Measurements from ENCODE around the gene SRD5A2.

SRD5A2 gene, protein sequence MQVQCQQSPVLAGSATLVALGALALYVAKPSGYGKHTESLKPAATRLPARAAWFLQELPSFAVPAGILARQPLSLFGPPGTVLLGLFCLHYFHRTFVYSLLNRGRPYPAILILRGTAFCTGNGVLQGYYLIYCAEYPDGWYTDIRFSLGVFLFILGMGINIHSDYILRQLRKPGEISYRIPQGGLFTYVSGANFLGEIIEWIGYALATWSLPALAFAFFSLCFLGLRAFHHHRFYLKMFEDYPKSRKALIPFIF

DNA sequence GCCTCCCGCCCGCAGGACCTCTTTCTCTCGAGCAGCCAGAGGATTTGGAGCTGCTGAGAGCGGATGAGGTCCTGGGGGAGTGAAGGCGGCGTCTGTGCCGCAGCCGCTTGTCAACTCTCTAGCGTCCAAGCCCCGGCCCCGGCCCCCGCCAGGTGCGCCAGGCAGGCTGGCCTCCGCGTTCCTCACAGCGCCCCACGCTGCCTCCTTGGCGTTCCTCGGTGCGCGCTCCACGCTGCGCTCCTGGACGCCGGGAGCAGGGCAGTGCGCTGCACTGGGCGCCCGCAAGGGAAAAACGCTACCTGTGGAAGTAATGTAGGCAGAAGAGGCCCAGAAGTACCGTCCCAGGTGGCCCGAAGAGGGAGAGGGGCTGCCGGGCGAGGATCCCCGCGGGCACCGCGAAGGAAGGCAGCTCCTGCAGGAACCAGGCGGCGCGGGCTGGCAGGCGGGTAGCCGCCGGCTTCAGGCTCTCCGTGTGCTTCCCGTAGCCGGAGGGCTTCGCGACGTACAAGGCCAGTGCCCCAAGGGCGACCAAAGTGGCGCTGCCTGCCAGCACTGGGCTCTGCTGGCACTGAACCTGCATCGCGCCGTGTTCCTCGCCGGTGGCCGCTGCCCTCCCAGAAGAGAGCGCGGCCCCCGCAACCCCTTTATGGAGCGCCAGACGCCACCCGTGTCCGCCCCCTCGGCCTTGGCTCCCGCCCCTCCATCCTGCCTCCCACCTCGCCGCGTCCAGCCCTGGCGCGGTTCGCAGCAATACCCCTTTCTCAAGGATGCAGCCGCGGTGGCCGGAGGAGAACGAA is at the start of gene SRD5A2:
Gene SRD5A2, minus strand, starts transcription at position 618 of the 797 bp plus-strand sequence. Its CDS starts 38 bp downstream, at position 580.
- no peak for DNase-seq

DNA sequence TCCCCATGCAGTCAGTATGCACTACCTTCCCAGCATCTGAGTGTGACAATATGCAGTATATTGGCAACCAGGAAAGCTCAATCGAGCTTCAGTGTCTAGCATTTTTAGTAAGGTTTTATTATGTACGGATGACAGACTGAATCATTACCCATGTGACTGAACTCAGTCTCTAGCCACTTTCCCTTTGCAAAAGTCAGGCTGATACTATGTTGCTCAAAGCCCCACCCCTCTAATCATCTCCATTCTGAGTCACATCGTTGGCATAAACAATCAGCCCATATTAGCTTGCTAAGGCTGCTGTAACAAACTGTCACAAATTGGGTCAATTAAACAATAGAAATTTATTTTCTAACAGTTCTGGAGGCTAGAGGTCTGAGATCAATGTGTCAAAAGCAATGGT is 25.8 kb upstream of the SRD5A2 start:
- no peak for DNase-seq

DNA sequence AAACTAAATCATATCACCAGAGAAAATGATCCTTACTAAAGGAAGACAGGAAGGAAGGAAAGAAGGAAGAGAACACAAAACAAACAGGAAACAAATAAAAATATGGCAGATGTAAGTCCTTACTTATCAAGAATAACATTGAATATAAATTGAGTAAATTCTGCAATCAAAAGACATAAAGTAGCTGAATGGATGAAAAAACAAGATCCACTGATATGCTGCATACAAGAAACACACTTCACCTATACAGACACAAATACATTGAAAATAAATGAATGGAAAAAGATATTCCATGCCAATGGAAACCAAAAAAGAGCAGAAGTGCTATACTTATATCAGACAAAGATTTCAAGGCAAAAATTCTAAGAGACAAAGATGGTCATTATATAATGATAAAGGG is 18.0 kb upstream of the SRD5A2 start:
- DNase-seq = no peak

DNA sequence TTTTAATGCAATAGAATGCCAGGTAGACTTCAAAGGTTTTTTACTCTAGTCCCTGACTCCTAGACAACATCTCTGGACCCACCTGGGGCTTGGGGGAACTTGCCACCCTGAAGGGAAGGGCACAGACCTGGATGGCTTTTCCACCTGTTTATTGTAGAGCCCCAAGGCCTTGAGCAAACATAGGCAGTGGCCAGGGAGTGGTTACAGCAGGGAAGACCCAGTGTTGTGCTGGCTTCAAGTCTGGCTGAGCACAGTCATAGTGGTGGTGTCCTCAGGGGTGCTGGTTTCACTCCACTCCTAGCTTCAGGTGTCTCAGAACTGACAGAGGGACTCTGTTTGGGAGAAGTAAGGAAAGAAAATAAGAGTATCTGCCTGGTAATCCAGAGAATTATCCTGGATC is 5.5 kb upstream of the SRD5A2 start:
- no peak for DNase-seq

DNA sequence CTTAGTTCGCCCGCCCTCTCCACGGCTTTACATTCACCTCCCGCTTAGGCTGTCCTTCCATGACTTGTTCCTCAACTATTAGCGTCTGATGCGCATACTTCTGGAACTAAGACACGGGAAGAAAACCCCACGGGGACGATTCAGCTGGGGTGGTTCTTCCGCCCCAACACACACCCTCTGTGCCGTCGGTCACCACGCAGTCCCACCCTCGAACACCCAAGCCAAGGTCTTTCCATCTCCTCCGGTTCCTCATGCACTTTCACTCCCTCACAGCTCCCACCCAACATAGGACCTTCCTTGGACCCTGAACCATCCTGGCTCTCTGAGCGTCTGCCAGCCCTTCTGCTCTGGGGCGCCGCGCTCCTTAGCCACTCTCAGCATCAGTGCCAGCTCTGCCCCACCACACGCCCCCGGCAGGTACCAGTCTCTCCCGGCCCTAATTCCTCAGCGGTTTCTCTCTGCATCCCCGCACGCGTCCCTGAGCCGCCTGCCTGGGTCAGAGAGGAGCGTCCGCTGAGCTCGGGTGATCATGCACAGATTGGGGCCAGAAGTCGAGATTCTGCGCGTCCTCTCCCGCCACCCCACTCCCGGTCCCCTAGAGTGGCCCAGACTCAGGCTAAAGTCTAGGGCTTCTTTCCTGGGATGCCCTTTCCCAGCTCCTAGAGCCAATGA is 522 bp upstream of the SRD5A2 start:
- no peak for DNase-seq

DNA sequence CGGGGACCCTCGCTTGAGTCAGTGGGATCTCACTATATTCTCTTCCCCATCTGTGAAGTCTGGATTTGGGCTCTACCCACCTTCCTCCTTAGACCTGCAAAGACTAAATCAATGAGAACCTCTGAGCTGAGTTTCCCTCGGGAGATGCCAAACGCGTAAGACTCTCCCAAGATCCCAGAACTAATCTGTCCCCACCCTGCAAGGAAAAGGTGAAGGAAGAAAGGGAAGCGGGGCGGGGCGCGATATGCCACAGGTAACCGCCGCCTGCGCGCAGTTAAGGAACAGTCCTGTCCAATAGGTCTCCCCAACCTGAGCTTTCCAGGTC is 780 bp downstream of the SRD5A2 start:
- no peak for DNase-seq

DNA sequence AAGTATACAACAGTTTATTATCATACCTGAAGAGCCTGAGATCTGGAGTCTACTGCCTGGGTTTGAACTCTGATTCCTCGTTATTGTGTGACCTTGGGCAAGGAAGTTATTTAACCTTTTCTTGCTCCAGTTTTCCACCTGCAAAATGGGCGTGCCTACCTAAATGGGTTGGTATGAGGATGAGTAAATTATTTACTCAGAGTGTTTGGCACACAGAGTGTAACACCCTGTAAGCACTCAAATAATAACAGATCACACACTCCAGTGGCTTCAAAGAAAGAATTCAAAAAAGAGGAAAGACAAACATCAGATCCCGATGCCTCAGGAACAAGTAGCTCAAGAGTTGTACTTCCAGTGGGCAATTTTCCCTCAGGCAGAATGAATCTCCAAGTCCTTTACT is 2.4 kb downstream of the SRD5A2 start:
- no peak for DNase-seq

DNA sequence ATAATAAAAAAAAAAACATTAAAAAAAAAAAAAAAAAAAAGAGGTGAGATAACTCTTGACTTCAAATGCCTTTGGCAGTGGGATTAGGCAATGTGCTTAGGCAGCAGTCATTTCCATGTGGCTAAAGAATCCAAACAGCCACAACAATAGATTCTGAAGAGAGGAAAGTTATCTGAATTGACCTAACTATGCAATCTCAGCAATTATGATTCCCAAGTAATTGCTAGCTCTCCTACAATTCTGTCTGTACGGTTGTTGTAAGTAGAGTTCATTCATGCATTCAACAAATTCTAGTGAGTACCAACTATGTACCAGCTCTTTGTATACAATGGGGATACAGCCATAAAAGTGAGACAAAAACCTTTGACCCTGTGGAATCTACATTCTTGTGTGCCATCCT is 3.6 kb downstream of the SRD5A2 start:
- no peak for DNase-seq

DNA sequence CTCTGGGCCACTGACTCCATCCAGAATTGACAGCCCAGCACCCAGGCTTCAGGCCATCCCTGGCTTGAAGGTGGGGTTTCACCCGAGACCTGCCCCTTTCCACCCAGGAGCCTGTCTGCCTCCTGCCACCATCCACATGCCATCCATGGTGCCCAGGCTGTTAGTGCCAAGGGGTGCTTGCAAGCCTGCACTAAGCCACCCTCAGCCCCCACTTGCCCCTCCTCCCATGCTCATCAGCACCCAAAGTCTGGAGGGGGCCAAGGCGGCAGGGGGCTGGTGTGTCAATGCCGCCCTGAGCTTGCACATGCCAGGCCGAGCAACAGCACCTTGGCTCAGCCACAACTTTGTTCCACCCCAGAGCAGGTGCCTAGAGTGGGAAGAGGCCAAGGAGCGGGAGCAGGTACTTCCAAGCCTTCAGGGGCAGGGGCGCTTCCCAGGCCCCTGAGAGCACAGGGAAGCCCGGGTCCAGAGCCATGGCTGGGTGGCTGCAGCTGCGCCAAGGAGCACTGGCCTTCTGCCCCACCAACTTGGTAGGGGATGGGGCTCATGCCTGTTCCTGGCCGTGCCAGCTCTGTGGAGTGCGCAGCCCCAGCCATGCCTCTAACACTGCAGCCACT is 12.0 kb downstream of the SRD5A2 start:
- DNase-seq = no peak

DNA sequence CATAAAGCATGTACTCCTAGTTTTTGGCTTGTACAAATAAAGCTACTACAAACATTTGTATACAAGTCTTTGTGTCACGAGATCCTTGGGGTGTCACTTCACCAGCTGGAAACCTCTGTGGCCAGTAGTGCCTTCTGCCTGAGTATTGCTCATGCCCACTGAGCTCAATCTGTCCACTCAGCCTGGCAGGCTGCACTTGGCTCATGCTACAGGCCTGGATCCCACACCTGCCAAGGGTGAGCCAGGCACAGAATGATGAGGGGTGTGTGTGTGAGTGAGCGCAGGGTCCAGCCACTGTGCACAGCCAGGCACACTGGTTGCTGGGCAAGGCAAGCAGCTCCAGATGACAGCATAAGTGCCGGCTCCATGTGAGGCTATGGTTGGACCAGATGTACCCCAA is 13.1 kb downstream of the SRD5A2 start:
- no peak for DNase-seq

DNA sequence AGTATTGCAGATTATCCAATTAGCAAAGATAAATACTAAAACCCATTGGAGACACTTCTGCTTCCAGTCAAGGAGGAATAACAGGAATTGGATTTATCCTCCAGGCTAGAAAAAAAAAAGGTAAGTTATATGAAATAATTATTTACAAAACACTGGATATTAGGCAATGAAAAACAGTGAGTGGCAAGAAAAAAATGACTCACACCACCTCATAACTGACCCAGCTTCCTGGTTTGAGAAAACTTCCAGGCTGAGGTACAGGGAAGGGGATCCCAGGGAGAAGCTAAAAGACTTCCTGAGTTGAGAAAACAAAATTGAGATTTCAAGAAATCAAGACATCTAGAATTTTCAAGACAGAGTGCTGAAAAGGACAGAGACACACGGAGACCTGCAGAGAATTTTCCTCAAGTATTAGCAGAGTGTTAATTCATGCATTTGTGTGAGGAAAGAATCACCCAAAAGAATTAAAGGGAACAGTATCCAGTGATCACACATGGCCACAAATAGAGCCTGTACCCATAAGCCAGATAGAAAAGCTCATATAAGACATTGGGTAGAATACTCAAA is 17.4 kb downstream of the SRD5A2 start:
- DNase-seq = no peak

DNA sequence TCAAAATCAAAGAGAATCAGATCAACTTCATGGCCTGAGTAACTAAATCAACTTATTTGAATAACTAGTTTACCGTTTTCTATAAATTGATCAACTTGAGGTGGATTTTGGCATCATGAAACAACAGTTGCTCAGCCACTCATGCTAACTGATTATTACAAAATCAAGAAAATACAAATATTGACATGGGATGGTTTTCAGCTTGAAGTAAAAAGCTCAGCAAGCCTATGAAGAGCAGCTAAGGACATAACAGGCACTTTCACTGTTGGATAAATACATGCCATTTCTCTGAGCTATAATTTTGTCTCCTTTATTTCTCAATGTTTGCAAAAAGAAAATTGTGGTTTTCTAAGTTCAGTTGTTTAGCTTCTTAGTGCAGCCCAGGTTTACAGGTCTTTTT is 18.9 kb downstream of the SRD5A2 start:
- DNase-seq = no peak

DNA sequence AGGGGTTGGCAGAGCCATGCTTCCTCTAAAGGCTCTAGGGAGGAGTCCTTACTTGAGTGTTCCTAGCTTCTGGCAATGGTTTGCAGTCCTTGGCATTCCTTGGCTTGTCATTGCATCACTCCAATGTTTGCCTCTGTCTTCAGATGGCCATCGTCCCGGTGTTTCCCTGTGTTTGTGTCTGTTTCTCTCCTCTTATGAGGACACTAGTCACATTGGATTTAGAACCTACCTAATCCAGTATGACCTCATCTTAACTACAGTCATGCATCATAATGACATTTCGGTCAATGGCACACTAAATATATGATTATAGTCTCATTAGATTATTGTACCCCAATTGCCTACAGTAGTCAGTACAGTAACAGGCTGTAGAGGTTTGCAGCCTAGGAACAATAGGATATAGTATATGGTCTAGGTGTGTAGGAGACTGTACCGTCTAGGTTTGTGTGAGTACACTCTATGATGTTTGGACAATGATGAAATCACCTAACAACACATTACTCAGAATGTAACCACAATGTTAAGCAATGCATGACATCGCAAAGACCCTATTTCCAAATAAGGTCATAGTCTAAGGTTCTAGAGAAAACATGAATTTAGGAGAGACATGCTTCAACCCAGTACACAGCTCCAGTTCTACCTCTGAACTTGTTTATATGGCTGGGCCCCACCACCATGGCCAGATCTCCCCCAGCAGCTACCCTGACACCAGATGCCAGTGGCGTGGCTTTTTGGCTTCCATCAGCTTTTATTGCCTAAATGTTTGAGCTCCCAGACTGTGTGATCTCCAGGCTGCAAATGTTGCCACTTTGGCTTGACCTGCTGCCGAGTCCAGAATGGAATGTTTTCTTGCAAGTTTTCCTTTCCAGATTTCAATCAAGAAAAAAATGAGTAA is 22.1 kb downstream of the SRD5A2 start:
- no peak for DNase-seq

DNA sequence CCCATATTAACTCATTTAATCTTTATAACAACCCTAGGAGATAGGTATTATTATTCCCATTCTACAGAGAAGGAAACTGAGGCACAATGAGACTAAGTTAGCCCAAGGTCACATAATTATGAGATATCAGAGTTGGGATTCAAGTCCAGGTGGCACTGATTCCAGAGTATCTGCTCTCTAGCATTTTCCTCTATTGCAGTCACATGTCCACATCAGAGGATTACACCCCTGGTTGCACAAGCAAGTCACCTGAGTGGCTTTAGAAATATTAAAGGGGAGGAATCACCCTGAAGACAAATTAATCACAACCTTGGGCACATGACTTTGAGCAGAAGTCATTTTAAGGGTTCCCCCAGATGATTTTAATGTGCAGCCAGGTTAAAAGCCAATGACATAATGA is 23.8 kb downstream of the SRD5A2 start:
- no peak for DNase-seq

DNA sequence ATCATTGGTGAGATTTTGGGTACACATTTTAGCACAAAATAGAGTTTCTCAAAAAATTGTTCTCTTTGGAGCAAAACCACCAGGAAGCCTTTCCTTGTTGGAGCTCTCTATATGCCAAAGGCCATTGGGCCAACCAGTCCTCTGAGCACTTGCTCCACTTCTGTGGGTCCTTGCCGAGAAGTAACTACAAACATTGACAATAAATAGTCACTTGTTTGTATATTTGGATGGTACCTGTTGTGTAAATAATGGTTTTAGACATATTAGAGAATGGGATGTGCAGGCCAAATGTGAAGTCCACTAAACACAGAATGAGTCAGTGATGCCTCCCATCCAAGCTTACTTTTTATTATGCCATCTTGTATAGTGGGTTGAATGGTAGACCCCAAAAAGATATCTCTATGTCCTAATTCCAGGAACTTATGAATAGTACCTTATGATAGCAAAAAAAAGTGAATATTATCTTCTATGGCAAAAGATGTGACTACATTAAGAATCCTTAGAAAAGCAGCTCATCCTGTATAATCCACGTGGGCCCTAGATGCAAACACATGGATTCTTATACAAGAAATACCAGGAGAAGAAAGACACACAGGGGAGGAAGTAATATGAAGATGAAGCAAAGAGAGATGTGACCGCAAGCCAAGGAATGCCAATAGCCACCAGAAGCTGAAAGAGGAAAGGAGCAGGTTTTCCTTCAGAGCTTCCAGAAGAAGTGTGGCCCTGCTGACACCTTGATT is 24.6 kb downstream of the SRD5A2 start:
- DNase-seq = no peak

DNA sequence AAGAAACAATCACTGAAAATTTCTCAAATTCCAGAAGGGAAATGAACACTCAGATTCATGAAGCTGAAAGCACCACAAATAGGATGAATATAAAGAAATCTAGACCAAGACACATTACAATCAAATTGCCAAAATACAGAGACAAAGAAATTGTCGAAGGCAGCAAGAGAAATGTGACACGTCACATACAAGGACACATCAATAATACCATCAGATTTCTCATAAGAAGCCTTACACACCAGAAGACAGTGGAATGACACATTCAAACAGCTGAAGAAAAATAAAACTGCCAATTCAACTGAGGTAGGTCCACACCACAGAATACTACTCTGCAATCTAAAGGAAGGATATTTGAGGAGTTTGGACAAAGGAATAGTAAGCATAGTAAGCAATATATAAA is 27.4 kb downstream of the SRD5A2 start:
- no peak for DNase-seq

DNA sequence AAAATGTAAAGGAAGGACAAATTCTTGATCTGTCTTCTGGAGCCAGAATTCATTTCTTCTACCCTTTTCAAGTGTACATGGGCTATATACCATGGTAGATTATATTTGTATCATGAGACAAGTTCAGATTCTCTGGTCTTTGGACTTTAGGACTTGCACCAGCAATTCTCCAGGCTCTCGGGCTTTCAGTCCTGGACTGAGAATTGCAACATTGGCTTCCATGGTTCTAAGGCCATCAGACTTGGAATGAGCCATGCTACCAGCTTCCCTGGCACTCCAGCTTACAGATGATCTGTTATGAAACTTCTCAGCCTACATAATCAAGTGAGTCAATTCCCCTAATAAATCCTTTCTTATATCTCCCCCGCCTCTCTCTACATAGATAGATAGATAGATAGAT is 33.3 kb downstream of the SRD5A2 start:
- no peak for DNase-seq

DNA sequence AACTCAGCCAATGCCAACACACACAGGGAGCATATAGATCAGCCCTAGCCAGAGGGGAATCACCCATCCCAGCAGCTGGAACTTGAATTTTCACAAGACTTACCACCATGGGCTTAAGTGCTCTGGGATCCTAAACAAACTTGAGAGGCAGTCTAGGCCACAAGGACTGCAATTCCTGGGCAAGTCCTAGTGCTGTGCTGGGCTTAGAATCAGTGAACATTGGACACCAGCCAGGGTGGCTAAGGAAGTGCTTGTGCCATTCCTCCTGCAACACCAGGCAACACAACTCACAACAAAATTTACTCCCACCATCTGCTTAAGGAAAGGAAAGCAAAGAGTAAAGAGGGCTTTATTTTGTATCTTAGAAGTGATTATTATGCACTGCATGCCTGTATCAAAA is 38.9 kb downstream of the SRD5A2 start:
- no peak for DNase-seq

DNA sequence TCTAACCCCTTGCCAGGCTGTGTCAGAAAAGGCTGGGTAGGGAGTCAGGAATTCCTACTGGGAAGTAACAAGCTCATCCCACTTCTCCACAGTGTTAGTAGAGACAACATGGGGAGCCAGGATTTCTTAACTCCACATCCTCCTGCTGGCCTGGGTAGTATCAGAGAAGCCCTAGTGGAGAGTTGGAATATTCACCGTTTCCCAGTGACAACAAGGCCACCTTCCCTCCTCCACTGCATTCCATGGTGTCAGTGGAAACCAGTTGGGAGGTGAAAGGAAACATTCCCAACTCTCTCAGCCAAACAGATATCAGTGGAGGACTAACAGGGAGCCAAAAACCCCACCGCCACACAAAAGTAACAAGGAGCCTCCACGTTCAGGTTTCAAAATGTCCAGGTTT is 41.2 kb downstream of the SRD5A2 start:
- no peak for DNase-seq

DNA sequence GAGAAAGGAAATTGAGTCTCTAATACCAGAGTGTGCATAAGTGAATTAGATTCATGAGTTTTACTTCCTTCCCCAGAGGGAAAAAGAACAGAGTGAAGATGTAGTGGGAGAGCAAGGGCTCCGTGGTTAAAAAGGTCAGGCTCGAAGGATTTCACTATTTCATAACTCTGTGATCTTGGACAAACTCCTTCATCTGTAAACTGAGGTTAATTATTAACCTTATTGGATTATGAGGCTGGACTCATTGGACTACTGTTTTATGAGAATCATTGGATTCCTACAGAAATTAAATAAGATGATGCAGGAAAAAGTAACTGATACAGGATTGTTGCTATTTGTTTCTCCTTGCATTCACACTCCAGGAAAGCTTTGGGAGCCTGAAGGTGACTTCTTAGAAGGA is 45.0 kb downstream of the SRD5A2 start:
- no peak for DNase-seq

DNA sequence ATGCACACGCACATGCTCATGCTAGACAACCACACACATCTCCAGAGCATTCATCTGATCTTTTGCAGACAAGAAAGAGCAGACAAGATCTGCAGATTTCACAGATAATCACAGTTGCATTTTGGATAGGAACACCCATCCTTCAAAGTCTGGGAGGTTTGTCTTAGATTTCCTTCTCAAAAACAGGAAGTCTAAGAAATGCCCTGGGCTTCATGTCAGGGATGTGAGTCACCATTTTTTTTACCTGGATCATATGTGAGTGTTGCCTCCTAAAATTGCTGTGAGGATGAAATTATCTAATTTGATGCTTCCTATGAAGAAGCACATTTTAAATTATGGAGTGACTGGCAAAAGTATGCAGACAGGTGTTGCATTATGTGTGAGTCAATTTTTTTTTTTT is 46.1 kb downstream of the SRD5A2 start:
- DNase-seq = no peak

DNA sequence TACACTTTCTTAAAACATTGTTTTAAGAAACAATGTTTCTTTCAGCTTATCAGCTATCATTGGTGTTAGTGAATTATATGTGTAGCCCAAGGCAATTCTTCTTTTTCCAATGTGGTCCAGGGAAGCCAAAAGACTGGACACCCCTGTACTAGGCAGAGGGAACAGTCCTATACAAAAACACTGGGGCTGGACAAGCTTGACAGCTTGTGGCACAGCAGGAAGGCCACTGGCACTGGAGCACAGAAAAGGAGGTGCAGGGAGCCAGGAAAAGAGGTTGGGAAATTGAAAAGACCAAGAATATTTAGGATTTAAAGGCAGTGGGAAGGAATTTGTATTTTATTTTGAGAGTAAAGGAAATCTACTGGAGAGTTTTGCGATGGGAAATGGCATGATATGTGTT is 47.7 kb downstream of the SRD5A2 start:
- DNase-seq = no peak
